K562 (cell line): ENCODE data around the gene PTRHD1. TPM values are rescaled to one million over a fixed set of nuclear protein-coding genes. Genes with fewer than 3 reads are reported as not detected.

ENCODE experiments used
- ATAC-seq: fragments of 200-7000 bp; cut with Tn5 transposase; 3 replicates; pipeline ENCODE4 v1.9.1; 2020; ENCODE audit warnings: moderate library complexity
- BruUV-seq: library from RNA; stranded (reverse); fragments of 400-500 nt; replicated peaks from 2 replicates; lab custom pipeline; 2021; lab: Mats Ljungman, UMichigan
- CTCF ChIA-PET: fragments of 300-600 bp; formaldehyde crosslinking; extraction: SDS; loops from one replicate; lab custom pipeline; 2021; ENCODE audit warnings: low intra/inter-chr PET ratio; lab: Yijun Ruan, JAX
- POLR2A ChIA-PET: fragments of 300-600, 350-650 bp; sonication (Branson Sonifier 250); formaldehyde crosslinking; extraction: SDS; loops from one replicate; lab custom pipeline; 2021; ENCODE audit warnings: antibody characterized with exemption, inconsistent platforms; lab: Yijun Ruan, JAX
- DNase-seq, 4 experiments: peaks; one replicate each; pipeline versions ENCODE4 v3.0.0 to v3.0.0-alpha.2; 2011 to 2018; ENCODE audit warnings: low spot score in 3 of 4, mixed read lengths in 3 of 4; ENCODE audit errors: extremely low read depth in 1 of 4
- FAIRE-seq: peaks from 2 replicates; lab custom pipeline; 2011; peaks lifted over from hg19 to GRCh38; lab: Jason Lieb, UNC
- H2AFZ ChIP-seq: 2 replicates; pipeline ENCODE4 v1.6.0; 2011; ENCODE audit warnings: low read depth, low read length, control low read depth, inconsistent platforms
- H3K27ac ChIP-seq: fragments of 200-600 bp; 3 replicates; pipeline ENCODE4 v1.8.0; 2011; ENCODE audit warnings: low read depth, mild to moderate bottlenecking, control low read depth, inconsistent platforms, low read length, moderate library complexity, mixed read lengths; ENCODE audit errors: extremely low read depth
- H3K27me3 ChIP-seq, 2 experiments: fragments of 300-600 bp in 1 of 2; 2 replicates in 1 of 2; 3 replicates in 1 of 2; pipeline versions ENCODE4 v1.6.0 to v1.8.0; 2011; ENCODE audit warnings: inconsistent platforms in 2 of 2, low read length in 2 of 2, mild to moderate bottlenecking in 1 of 2, mixed read lengths in 1 of 2, moderate library complexity in 1 of 2; ENCODE audit not compliant: control insufficient read depth in 2 of 2, insufficient read depth in 2 of 2
- H3K36me3 ChIP-seq: fragments of 300-600 bp; 3 replicates; pipeline ENCODE4 v1.8.0; 2011; ENCODE audit warnings: mild to moderate bottlenecking, low read length, inconsistent platforms; ENCODE audit not compliant: control insufficient read depth, insufficient read depth
- H3K4me1 ChIP-seq, 2 experiments: fragments of 200-600 bp in 1 of 2; replicated peaks in 1 of 2; 2 replicates in 1 of 2; 3 replicates in 1 of 2; pipeline versions ENCODE4 v1.5.1 to v1.8.0; 2011; ENCODE audit warnings: inconsistent platforms in 2 of 2, low read length in 2 of 2, mild to moderate bottlenecking in 1 of 2, mixed read lengths in 1 of 2, moderate library complexity in 1 of 2; ENCODE audit not compliant: control insufficient read depth in 2 of 2, insufficient read depth in 2 of 2
- H3K4me2 ChIP-seq: 2 replicates; pipeline ENCODE4 v1.6.1; 2011; ENCODE audit warnings: low read length, control low read depth, inconsistent platforms, mixed read lengths; ENCODE audit not compliant: insufficient read depth
- H3K4me3 ChIP-seq: fragments of 200-600 bp; sonication (generic), shearing (Covaris generic); 2 replicates; pipeline ENCODE4 v1.5.1; 2016; ENCODE audit warnings: control low read depth, inconsistent platforms
- H3K79me2 ChIP-seq: fragments of 200-600 bp; 3 replicates; pipeline ENCODE4 v1.8.0; 2011; ENCODE audit warnings: low read length, inconsistent platforms; ENCODE audit not compliant: control insufficient read depth, insufficient read depth
- H3K9ac ChIP-seq, 2 experiments: 2 replicates each; pipeline versions ENCODE4 v1.6.0 to v1.6.1; 2011; ENCODE audit warnings: low read depth in 2 of 2, low read length in 2 of 2, control low read depth in 1 of 2, inconsistent platforms in 1 of 2, mild to moderate bottlenecking in 1 of 2, mixed read lengths in 1 of 2; ENCODE audit not compliant: insufficient read depth in 1 of 2
- H3K9me1 ChIP-seq: one replicate; pipeline ENCODE4 v1.6.0; 2011; ENCODE audit warnings: inconsistent platforms, mild to moderate bottlenecking, low read length, moderate library complexity; ENCODE audit not compliant: control insufficient read depth, insufficient read depth
- H3K9me3 ChIP-seq: replicated peaks from 2 replicates; pipeline ENCODE4 v1.5.1; 2011; ENCODE audit warnings: low read depth, low read length, inconsistent platforms; ENCODE audit not compliant: control insufficient read depth, insufficient read depth
- H4K20me1 ChIP-seq: replicated peaks from 2 replicates; pipeline ENCODE4 v1.6.1; 2011; ENCODE audit warnings: low read length, inconsistent platforms, mixed read lengths; ENCODE audit not compliant: control insufficient read depth, insufficient read depth
- BACH1 ChIP-seq: fragments of 200-800 bp; sonication (Bioruptor generic); IDR thresholded peaks from 2 replicates; pipeline ENCODE4 v1.6.1; 2016; ENCODE audit warnings: missing genetic modification characterization, missing compliant biosample characterization
- CREB3L1 ChIP-seq: fragments of 450-650 bp; IDR thresholded peaks from 2 replicates; pipeline ENCODE4 v1.6.1; 2014; ENCODE audit warnings: low read depth, mild to moderate bottlenecking, moderate library complexity, borderline replicate concordance
- FOXO4 ChIP-seq: fragments of 450-650 bp; formaldehyde crosslinking; IDR thresholded peaks from 2 replicates; pipeline ENCODE4 v1.4.0; 2020; ENCODE audit warnings: mild to moderate bottlenecking, moderate library complexity
- HBP1 ChIP-seq: fragments of 450-650 bp; formaldehyde crosslinking; IDR thresholded peaks from 2 replicates; pipeline ENCODE4 v1.4.0; 2022; ENCODE audit warnings: missing genetic modification characterization
- NEUROD1 ChIP-seq: fragments of 150-350 bp; IDR thresholded peaks from 2 replicates; pipeline ENCODE4 v1.6.1; 2014; ENCODE audit warnings: borderline replicate concordance, low read length, low read depth; ENCODE audit not compliant: partially characterized antibody
- PKNOX1 ChIP-seq: fragments of 450-650 bp; IDR thresholded peaks from 2 replicates; pipeline ENCODE4 v1.6.1; 2016
- POLR2G ChIP-seq: fragments of 200-400 bp; formaldehyde crosslinking; IDR thresholded peaks from 2 replicates; pipeline ENCODE4 v1.6.1; 2017; ENCODE audit warnings: low read depth, mild to moderate bottlenecking, antibody characterized with exemption, low read length, moderate library complexity
- PRMT5 ChIP-seq: sonication (generic); formaldehyde crosslinking; IDR thresholded peaks from 2 replicates; pipeline ENCODE4 v1.5.0; 2020; ENCODE audit warnings: missing genetic modification reagents
- SMAD3 ChIP-seq: fragments of 450-650 bp; formaldehyde crosslinking; conservative IDR thresholded peaks from 2 replicates; pipeline ENCODE4 v1.4.0; 2020; ENCODE audit warnings: mild to moderate bottlenecking
- SMARCC2 ChIP-seq: fragments of 450-650 bp; IDR thresholded peaks from 2 replicates; pipeline ENCODE4 v1.6.1; 2017; ENCODE audit warnings: antibody characterized with exemption, moderate library complexity, mild to moderate bottlenecking, low read depth
- SNRNP70 ChIP-seq: fragments of 200-400 bp; formaldehyde crosslinking; optimal IDR thresholded peaks from 2 replicates; pipeline ENCODE3; 2017; ENCODE audit warnings: low read depth, low read length
- ZBTB33 ChIP-seq: sonication (generic); formaldehyde crosslinking; IDR thresholded peaks from 2 replicates; pipeline ENCODE4 v1.8.1; 2023; ENCODE audit warnings: mild to moderate bottlenecking, missing genetic modification reagents
- WGBS: fragments of 100-300 bp; shearing (Covaris generic); methylation state at CpG from one replicate; pipeline ENCODE4 v1.1.6; 2016; ENCODE audit warnings: low coverage, mixed read lengths; ENCODE audit not compliant: insufficient coverage; ENCODE audit errors: missing lambda C conversion rate; 5-methylcytosine and 5-hydroxymethylcytosine counted together
- in situ Hi-C: fragments of 300-500 bp; cut with MboI; formaldehyde crosslinking; loops from 4 replicates; pipeline ENCODE4 v1.15.0; 2018; ENCODE audit warnings: inconsistent platforms, mixed read lengths
- intact Hi-C: fragments of 100-400 bp; cut with micrococcal nuclease; formaldehyde crosslinking; loops from 2 replicates; pipeline ENCODE4 v1.14.2; 2022
- polyA plus RNA-seq, 8 experiments: library from polyadenylated mRNA; depleted of rRNA in 4 of 8; stranded (reverse) in 5 of 8; unstranded in 3 of 8; fragments of >200 nt; fragmentation: Nextera tagmentation in 2 of 8; fragmentation: Illumina TruSeq in 1 of 8; extraction: Ambion mirVana in 2 of 8; extraction: Trizol in 1 of 8; gene quantifications; 2 replicates each; pipeline versions ENCODE4 v1.2.1 to v1.2.3, GENCODE V29; 2011 to 2014; ENCODE audit warnings: inconsistent platforms in 1 of 8, missing spikeins in 1 of 8
- total RNA-seq, 7 experiments: library from RNA; depleted of rRNA in 6 of 7; stranded (reverse); fragments of >200 nt in 6 of 7; fragmentation: Illumina TruSeq in 2 of 7; extraction: Trizol in 2 of 7; gene quantifications; 2 replicates each; pipeline versions ENCODE4 v1.2.1 to v1.2.3, GENCODE V29; 2011 to 2021; ENCODE audit warnings: low replicate concordance in 1 of 7

Gene PTRHD1
- total and polyA plus RNA-seq, 9 of the 15 experiments (the other 6 are each of a cell fraction or from before 2014, with no cell fraction given): 15.8 to 83.2 (median 46.6) TPM

GRCh38 chr2:24832931-24833701 lies 39.9 kb upstream of the PTRHD1 start:
- in situ Hi-C loops (no loop called here), intact Hi-C loops (no loop called here)
- ChIA-PET POLR2A (no interaction called here), CTCF (no interaction called here)
- H3K4me2 ChIP-seq: no peak overlapping the region
- H3K4me1 ChIP-seq: peaks cover 0 to under 1% of the 10 kb centered on the region in 2 experiments; a peak in 1 of 5 replicates
- 84% methylated on average over 19 of the region's 22 CpGs for WGBS
- H3K36me3 ChIP-seq: peaks cover 58% of the 10 kb centered on the region; the same call in 2 of the 3 replicates
- H3K9me1 ChIP-seq: no peaks in the 10 kb centered on the region
- no peaks in the 10 kb centered on the region for H3K79me2 ChIP-seq
- H3K4me3 ChIP-seq: no peak overlapping the region
- H4K20me1 ChIP-seq: no peaks in the 10 kb centered on the region
- no peaks in the 10 kb centered on the region for H3K9me3 ChIP-seq
- ATAC-seq (no peak), FAIRE-seq (no peak), DNase-seq (no peak)
- no peak overlapping the region for H2AFZ ChIP-seq
- H3K27me3 ChIP-seq: no peaks in the 10 kb centered on the region
- peak overlapping the region in 1 of 2 experiments; percentile 55; a peak in 1 of 4 replicates for H3K9ac ChIP-seq
- H3K27ac ChIP-seq: no peak overlapping the region
- no TSS peak for BruUV-seq
- no peak for TF ChIP-seq FOXO4 (CRISPR knock-in tag)
- no peak for TF ChIP-seq HBP1 (CRISPR knock-in tag)
- no peak for TF ChIP-seq NEUROD1
- peak; percentile 30; the same call in 1 of the 2 replicates for TF ChIP-seq POLR2G
- no peak for TF ChIP-seq SNRNP70
- TF ChIP-seq CREB3L1: no peak
- no peak for TF ChIP-seq SMARCC2
- peak; percentile 66; the same call in 1 of the 2 replicates for TF ChIP-seq ZBTB33 (CRISPR knock-in tag)
- TF ChIP-seq BACH1 (tag): no peak
- no peak for TF ChIP-seq PKNOX1
- no peak for TF ChIP-seq PRMT5
- no peak for TF ChIP-seq SMAD3 (CRISPR knock-in tag)
